Esophagus muscularis mucosa (tissue), 3 donors: ENCODE measurements around the gene MPPED1.

Experiments used
- POLR2A ChIP-seq: fragments of 450-650 bp; IDR thresholded peaks from one replicate; pipeline ENCODE4 v1.6.1; 2017; ENCODE audit warnings: antibody characterized with exemption, moderate library complexity, mild to moderate bottlenecking, low read depth
- TF ChIP-seq, protein P1 (sequence below), 3 experiments: fragments of 200-600 bp in 2 of 3; fragments of 450-650 bp in 1 of 3; sonication (generic) in 2 of 3; IDR thresholded peaks; one replicate each; pipeline ENCODE4 v1.5.1; 2017 to 2019; ENCODE audit warnings: antibody characterized with exemption in 3 of 3, mild to moderate bottlenecking in 2 of 3, moderate library complexity in 1 of 3

DNA sequence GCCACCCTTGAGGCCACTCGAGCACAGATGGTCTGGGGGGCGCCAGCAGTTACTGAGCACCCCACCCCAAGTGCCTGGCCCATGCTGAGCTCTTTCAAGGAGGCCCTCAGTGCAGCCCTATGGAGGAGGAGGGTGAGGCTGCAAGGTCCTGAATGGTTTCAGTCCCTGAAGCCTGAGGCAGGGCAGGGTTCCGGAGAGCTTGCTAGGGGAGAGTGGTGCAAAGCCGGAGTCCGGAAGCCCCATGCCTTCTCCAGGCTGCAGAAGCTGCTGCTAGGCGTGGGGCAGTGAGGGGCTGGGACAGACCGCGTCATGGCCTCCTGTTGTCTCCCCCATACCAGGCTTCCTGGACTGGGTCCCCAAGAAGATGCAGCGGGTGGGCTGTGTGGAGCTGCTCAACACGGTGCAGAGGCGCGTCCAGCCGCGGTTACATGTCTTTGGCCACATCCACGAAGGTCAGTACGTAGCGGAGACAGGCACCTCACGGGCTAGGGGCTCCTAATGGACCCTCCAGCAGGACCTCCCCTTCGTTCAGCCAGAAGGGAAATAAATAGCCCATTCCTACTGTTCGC lies 90.6 kb downstream of the MPPED1 start:
- TF ChIP-seq, protein P1, sequence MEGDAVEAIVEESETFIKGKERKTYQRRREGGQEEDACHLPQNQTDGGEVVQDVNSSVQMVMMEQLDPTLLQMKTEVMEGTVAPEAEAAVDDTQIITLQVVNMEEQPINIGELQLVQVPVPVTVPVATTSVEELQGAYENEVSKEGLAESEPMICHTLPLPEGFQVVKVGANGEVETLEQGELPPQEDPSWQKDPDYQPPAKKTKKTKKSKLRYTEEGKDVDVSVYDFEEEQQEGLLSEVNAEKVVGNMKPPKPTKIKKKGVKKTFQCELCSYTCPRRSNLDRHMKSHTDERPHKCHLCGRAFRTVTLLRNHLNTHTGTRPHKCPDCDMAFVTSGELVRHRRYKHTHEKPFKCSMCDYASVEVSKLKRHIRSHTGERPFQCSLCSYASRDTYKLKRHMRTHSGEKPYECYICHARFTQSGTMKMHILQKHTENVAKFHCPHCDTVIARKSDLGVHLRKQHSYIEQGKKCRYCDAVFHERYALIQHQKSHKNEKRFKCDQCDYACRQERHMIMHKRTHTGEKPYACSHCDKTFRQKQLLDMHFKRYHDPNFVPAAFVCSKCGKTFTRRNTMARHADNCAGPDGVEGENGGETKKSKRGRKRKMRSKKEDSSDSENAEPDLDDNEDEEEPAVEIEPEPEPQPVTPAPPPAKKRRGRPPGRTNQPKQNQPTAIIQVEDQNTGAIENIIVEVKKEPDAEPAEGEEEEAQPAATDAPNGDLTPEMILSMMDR (IDR thresholded peaks at IDR 0.05): no peak
- no peak for TF ChIP-seq POLR2A
